Esophagus squamous epithelium (tissue), 5 donors: ENCODE results near the gene ST3GAL3. TPM values are rescaled to one million over a fixed set of nuclear protein-coding genes. Genes with fewer than 3 reads are reported as not detected.
A peak's percentile ranks its signal among the peaks of the same experiment; 100 is the strongest.

Experiments used
- DNase-seq: peaks from one replicate; lab custom pipeline; 2025; lab: John Stamatoyannopoulos, UW
- H3K27ac ChIP-seq, 4 donors: fragments of 200-600 bp; sonication (generic); one replicate each; pipeline ENCODE4 v1.5.1; 2016 to 2019; ENCODE audit warnings: mild to moderate bottlenecking in 1 of 4
- H3K27me3 ChIP-seq, 4 donors: fragments of 200-600 bp; sonication (generic); 1 replicate in 3 of 4; 2 replicates in 1 of 4; pipeline versions ENCODE4 v1.5.1 to v1.6.0; 2017 to 2021; ENCODE audit warnings: antibody characterized with exemption in 1 of 4
- H3K36me3 ChIP-seq, 3 donors: fragments of 200-600 bp; sonication (generic); one replicate each; pipeline ENCODE4 v1.5.1; 2016 to 2019
- H3K4me1 ChIP-seq, 3 donors: fragments of 200-600 bp; sonication (generic); one replicate each; pipeline ENCODE4 v1.5.1; 2017 to 2019
- H3K4me3 ChIP-seq, 4 donors: fragments of 200-600 bp; sonication (generic); 1 replicate in 3 of 4; 2 replicates in 1 of 4; pipeline ENCODE4 v1.5.1; 2016 to 2019; ENCODE audit warnings: mild to moderate bottlenecking in 2 of 4, moderate library complexity in 1 of 4
- H3K9me3 ChIP-seq, 3 donors: fragments of 200-600 bp; sonication (generic); one replicate each; pipeline ENCODE4 v1.5.1; 2016 to 2019
- CTCF ChIP-seq, 6 experiments: fragments of 450-650 bp in 4 of 6; fragments of 200-600 bp in 2 of 6; sonication (generic) in 2 of 6; IDR thresholded peaks; one replicate each; pipeline ENCODE4 v1.5.1; 2016 to 2019; ENCODE audit warnings: antibody characterized with exemption in 6 of 6, mild to moderate bottlenecking in 4 of 6, moderate library complexity in 4 of 6
- POLR2A ChIP-seq, 4 donors: fragments of 450-650 bp; IDR thresholded peaks; one replicate each; pipeline ENCODE4 v1.6.1; 2017; ENCODE audit warnings: antibody characterized with exemption in 4 of 4, mild to moderate bottlenecking in 4 of 4, moderate library complexity in 3 of 4
- WGBS, 2 donors: methylation state at CpG; one replicate each; pipeline ENCODE4 v1.1.5; 2018; 5-methylcytosine and 5-hydroxymethylcytosine counted together
- intact Hi-C: fragments of 100-400 bp; cut with DNase I; formaldehyde crosslinking; loops from one replicate; pipeline ENCODE4 v1.15.0; 2022
- total RNA-seq, 4 donors: library from RNA; depleted of rRNA; stranded (reverse); fragments of >200 nt; gene quantifications; one replicate each; pipeline ENCODE4 v1.1.0, GENCODE V29; 2016
- donor health status: DM: yes; HTN: yes; CAD: no.

Gene ST3GAL3
- total RNA-seq, 4 donors from 2014 or later: 2.8 to 10.7 (median 7.1) TPM

GRCh38 chr1:43977376-43978263 is 270.3 kb downstream of the ST3GAL3 start:
- no peak for TF ChIP-seq POLR2A (IDR thresholded peaks at IDR 0.05)
- TF ChIP-seq CTCF (IDR thresholded peaks at IDR 0.05): no peak
- Histone ChIP-seq H3K4me1 (peaks cover 50 to 76% (median 53%) of the 10 kb centered on the region in 3 donors), H3K27ac (no peak overlapping the region), H3K4me3 (no peak overlapping the region), H3K27me3 (no peaks in the 10 kb centered on the region), H3K36me3 (peaks cover 12 to 45% (median 20%) of the 10 kb centered on the region in 3 donors), H3K9me3 (no peaks in the 10 kb centered on the region)
- intact Hi-C loops: no loop called here
- DNase-seq: no peak
- 71 to 87% methylated on average over 7 to 9 of the region's 9 CpGs for WGBS, 2 donors

- no peaks in the 10 kb centered on the region for H3K9me3 ChIP-seq
- peaks cover 50 to 76% (median 53%) of the 10 kb centered on the region in 3 donors for H3K4me1 ChIP-seq
- H3K27ac ChIP-seq: peak overlapping the region in 1 of 4 donors; percentile 68
- H3K36me3 ChIP-seq: peaks cover 12 to 47% (median 18%) of the 10 kb centered on the region in 3 donors
- intact Hi-C loops: no loop called here
- H3K4me3 ChIP-seq: peak overlapping the region in 2 of 4 donors; percentile 87 to 94
- DNase-seq: no peak
- TF ChIP-seq POLR2A (IDR thresholded peaks at IDR 0.05): no peak
- no peak for TF ChIP-seq CTCF (IDR thresholded peaks at IDR 0.05)
- 44 to 90% methylated on average over 2 of the region's 5 CpGs for whole genome bisulfite sequencing, 2 donors
- H3K27me3 ChIP-seq: no peaks in the 10 kb centered on the region
Measured at GRCh38 chr1:43978264-43978550, 270.9 kb downstream of the ST3GAL3 start.

GRCh38 chr1:43978551-43979260 is 271.4 kb downstream of the ST3GAL3 start, which contains the start of gene B4GALT2:
Gene B4GALT2, plus strand, starts transcription at chr1:43979210. Its CDS starts 1,951 bp downstream, at chr1:43981161.
- peaks cover 49 to 74% (median 53%) of the 10 kb centered on the region in 3 donors for H3K4me1 ChIP-seq
- no peaks in the 10 kb centered on the region for H3K9me3 ChIP-seq
- peak within 1 kb of the TSS; percentile 61 to 94 (median 74) for H3K4me3 ChIP-seq
- DNase-seq: no peak
- H3K36me3 ChIP-seq: peaks cover 12 to 49% (median 15%) of the 10 kb centered on the region in 3 donors
- peak within 1 kb of the TSS; percentile 67 to 84 (median 80) for H3K27ac ChIP-seq
- H3K27me3 ChIP-seq: no peaks in the 10 kb centered on the region
- no peak for TF ChIP-seq POLR2A (IDR thresholded peaks at IDR 0.05)
- TF ChIP-seq CTCF (IDR thresholded peaks at IDR 0.05): no peak
- WGBS, 2 donors: 29 to 45% methylated on average over 7 of the region's 54 CpGs
- intact Hi-C loops: no loop called here

- H3K4me3 ChIP-seq: peak overlapping the region; percentile 61 to 94 (median 74)
- intact Hi-C loops: no loop called here
- H3K4me1 ChIP-seq: peaks cover 44 to 69% (median 49%) of the 10 kb centered on the region in 3 donors
- peaks cover 12 to 53% (median 15%) of the 10 kb centered on the region in 3 donors for H3K36me3 ChIP-seq
- no CpG with 5 or more reads among the region's 45 CpGs for WGBS, 2 donors
- TF ChIP-seq CTCF (IDR thresholded peaks at IDR 0.05): no peak
- no peak for TF ChIP-seq POLR2A (IDR thresholded peaks at IDR 0.05)
- no peaks in the 10 kb centered on the region for H3K27me3 ChIP-seq
- no peaks in the 10 kb centered on the region for H3K9me3 ChIP-seq
- no peak for DNase-seq
- peak overlapping the region; percentile 47 to 84 (median 80) for H3K27ac ChIP-seq
Measured at GRCh38 chr1:43979261-43979527, 271.9 kb downstream of the ST3GAL3 start.
